IMR-90 (cell line): Measurements from ENCODE around the gene CSPG5. TPM values are rescaled to one million over a fixed set of nuclear protein-coding genes. Genes with fewer than 3 reads are reported as not detected.

Experiments
- ATAC-seq: fragments of 200-7000 bp; cut with Tn5 transposase; 2 replicates; pipeline ENCODE4 v1.9.1; 2020; ENCODE audit warnings: low read depth, mild to moderate bottlenecking, moderate library complexity
- BruUV-seq: library from RNA; stranded (reverse); fragments of 400-500 nt; replicated peaks from 2 replicates; lab custom pipeline; 2021; lab: Mats Ljungman, UMichigan
- CTCF ChIA-PET: fragments of 300-600 bp; formaldehyde crosslinking; extraction: SDS; loops from one replicate; lab custom pipeline; 2021; ENCODE audit warnings: antibody characterized with exemption; lab: Yijun Ruan, JAX
- POLR2A ChIA-PET: fragments of 300-600 bp; sonication (Branson Sonifier 250); formaldehyde crosslinking; loops from one replicate; lab custom pipeline; 2022; ENCODE audit warnings: antibody characterized with exemption; ENCODE audit not compliant: unreplicated experiment; lab: Charles Lee
- DNase-seq: peaks from one replicate; pipeline ENCODE4 v3.0.0; 2013
- H2AFZ ChIP-seq: replicated peaks from 2 replicates; pipeline ENCODE3; 2013; ENCODE audit warnings: low read length, mild to moderate bottlenecking; ENCODE audit not compliant: poor library complexity
- H2AK5ac ChIP-seq: 2 replicates; pipeline ENCODE4 v1.6.1; 2013; ENCODE audit warnings: low read depth, low read length, inconsistent platforms
- H2AK9ac ChIP-seq: replicated peaks from 2 replicates; pipeline ENCODE3; 2013; ENCODE audit warnings: mild to moderate bottlenecking, low read depth, low read length, moderate library complexity; ENCODE audit not compliant: poor library complexity
- H2BK120ac ChIP-seq: 2 replicates; pipeline ENCODE4 v1.6.1; 2013; ENCODE audit warnings: low read depth, low read length, inconsistent platforms
- H2BK15ac ChIP-seq: 3 replicates; pipeline ENCODE4 v1.6.1; 2013; ENCODE audit warnings: low read depth, low read length, inconsistent platforms
- H2BK20ac ChIP-seq: 2 replicates; pipeline ENCODE4 v1.6.1; 2013; ENCODE audit warnings: low read depth, mild to moderate bottlenecking, inconsistent platforms, low read length, moderate library complexity
- H2BK5ac ChIP-seq: 2 replicates; pipeline ENCODE4 v1.6.1; 2013; ENCODE audit warnings: mild to moderate bottlenecking, low read depth, low read length, inconsistent platforms; ENCODE audit not compliant: poor library complexity, severe bottlenecking
- H3K14ac ChIP-seq: replicated peaks from 2 replicates; pipeline ENCODE4 v1.6.1; 2013; ENCODE audit warnings: low read depth, low read length, inconsistent platforms
- H3K18ac ChIP-seq: 2 replicates; pipeline ENCODE4 v1.6.1; 2013; ENCODE audit warnings: low read depth, low read length, control low read depth
- H3K23ac ChIP-seq: 2 replicates; pipeline ENCODE4 v1.6.1; 2013; ENCODE audit warnings: low read depth, low read length, inconsistent platforms
- H3K27ac ChIP-seq: 2 replicates; pipeline ENCODE4 v1.5.1; 2013; ENCODE audit warnings: mild to moderate bottlenecking, control low read depth, low read length; ENCODE audit not compliant: insufficient read depth
- H3K27me3 ChIP-seq: 2 replicates; pipeline ENCODE4 v1.6.1; 2013; ENCODE audit warnings: low read length; ENCODE audit not compliant: control insufficient read depth, insufficient read depth
- H3K36me3 ChIP-seq: 2 replicates; pipeline ENCODE4 v1.6.1; 2013; ENCODE audit warnings: low read length, mixed read lengths; ENCODE audit not compliant: control insufficient read depth, insufficient read depth
- H3K4ac ChIP-seq: 2 replicates; pipeline ENCODE4 v1.6.1; 2013; ENCODE audit warnings: low read depth, low read length, inconsistent platforms
- H3K4me1 ChIP-seq: 2 replicates; pipeline ENCODE4 v1.6.1; 2013; ENCODE audit warnings: low read length, mixed read lengths; ENCODE audit not compliant: control insufficient read depth, insufficient read depth
- H3K4me2 ChIP-seq: 2 replicates; pipeline ENCODE4 v1.6.1; 2013; ENCODE audit warnings: low read depth, mild to moderate bottlenecking, control low read depth, low read length, moderate library complexity
- H3K4me3 ChIP-seq: 2 replicates; pipeline ENCODE4 v1.5.1; 2013; ENCODE audit warnings: low read depth, mild to moderate bottlenecking, control low read depth, low read length, moderate library complexity; ENCODE audit not compliant: insufficient read depth
- H3K56ac ChIP-seq: 2 replicates; pipeline ENCODE4 v1.6.1; 2013; ENCODE audit warnings: low read length, inconsistent platforms; ENCODE audit not compliant: insufficient read depth; ENCODE audit errors: extremely low read depth
- H3K79me1 ChIP-seq, 2 experiments: 2 replicates each; pipeline ENCODE4 v1.6.1; 2013; ENCODE audit warnings: low read length in 2 of 2, inconsistent platforms in 1 of 2, low read depth in 1 of 2
- H3K9ac ChIP-seq: 2 replicates; pipeline ENCODE4 v1.6.1; 2013; ENCODE audit warnings: low read depth, low read length, control low read depth
- H3K9me1 ChIP-seq: 2 replicates; pipeline ENCODE4 v1.6.1; 2013; ENCODE audit warnings: low read length, inconsistent platforms; ENCODE audit not compliant: insufficient read depth
- H3K9me3 ChIP-seq: 2 replicates; pipeline ENCODE4 v1.6.1; 2013; ENCODE audit warnings: low read length; ENCODE audit not compliant: control insufficient read depth, insufficient read depth
- H4K20me1 ChIP-seq: 2 replicates; pipeline ENCODE4 v1.6.1; 2013; ENCODE audit warnings: low read length, inconsistent platforms; ENCODE audit not compliant: insufficient read depth
- H4K5ac ChIP-seq: 2 replicates; pipeline ENCODE4 v1.6.1; 2013; ENCODE audit warnings: mild to moderate bottlenecking, low read depth, low read length, control low read depth
- H4K8ac ChIP-seq, 2 experiments: 2 replicates each; pipeline ENCODE4 v1.6.1; 2013; ENCODE audit warnings: low read depth in 2 of 2, low read length in 2 of 2, control low read depth in 1 of 2, inconsistent platforms in 1 of 2
- H4K91ac ChIP-seq: 2 replicates; pipeline ENCODE4 v1.6.1; 2013; ENCODE audit warnings: low read depth, low read length, inconsistent platforms; ENCODE audit not compliant: insufficient read depth
- BHLHE40 ChIP-seq: fragments of 150-350 bp; IDR thresholded peaks from 2 replicates; pipeline ENCODE4 v1.6.1; 2016; ENCODE audit warnings: mild to moderate bottlenecking, low read depth, low read length
- CHD1 ChIP-seq: IDR thresholded peaks from 2 replicates; pipeline ENCODE4 v1.6.1; 2012; ENCODE audit warnings: low read depth, low read length, improper control_type of control experiment
- CTCF ChIP-seq: conservative IDR thresholded peaks from 2 replicates; pipeline ENCODE4 v1.5.1; 2012; ENCODE audit warnings: mild to moderate bottlenecking, low read depth, low read length, improper control_type of control experiment
- ELK1 ChIP-seq: fragments of 150-350 bp; IDR thresholded peaks from 2 replicates; pipeline ENCODE4 v1.6.1; 2016; ENCODE audit warnings: low read depth, mild to moderate bottlenecking, low read length, moderate library complexity, borderline replicate concordance
- FOS ChIP-seq: fragments of 150-350 bp; IDR thresholded peaks from 2 replicates; pipeline ENCODE4 v1.6.1; 2016; ENCODE audit warnings: low read depth, low read length
- MAFK ChIP-seq: IDR thresholded peaks from 2 replicates; pipeline ENCODE4 v1.6.1; 2012; ENCODE audit warnings: low read depth, low read length, improper control_type of control experiment
- POLR2A ChIP-seq: IDR thresholded peaks from 2 replicates; pipeline ENCODE4 v1.6.1; 2012; ENCODE audit warnings: mild to moderate bottlenecking, low read depth, low read length
- RCOR1 ChIP-seq: IDR thresholded peaks from 2 replicates; pipeline ENCODE4 v1.6.1; 2012; ENCODE audit warnings: mild to moderate bottlenecking, low read length, improper control_type of control experiment; ENCODE audit not compliant: insufficient replicate concordance
- RFX5 ChIP-seq: IDR thresholded peaks from 2 replicates; pipeline ENCODE4 v1.8.0; 2012; ENCODE audit warnings: low read depth, mild to moderate bottlenecking, low read length, moderate library complexity
- WGBS, 2 experiments: methylation state at CpG; one replicate each; pipeline versions ENCODE4 v1.1.5 to v1.1.7; 2013; ENCODE audit warnings: missing lambda C conversion rate in 2 of 2; ENCODE audit not compliant: insufficient read length in 1 of 2; ENCODE audit errors: extremely low coverage in 2 of 2; 5-methylcytosine and 5-hydroxymethylcytosine counted together
- dilution Hi-C: fragments of 300-500 bp; cut with HindIII; formaldehyde crosslinking; loops from one replicate; pipeline ENCODE4 v1.14.3; 2018; ENCODE audit warnings: low sequenced_read_pairs; ENCODE audit not compliant: unreplicated experiment
- in situ Hi-C: fragments of 300-500 bp; cut with MboI; formaldehyde crosslinking; loops from 3 replicates; pipeline ENCODE4 v1.14.3; 2019; ENCODE audit warnings: low sequenced_read_pairs, inconsistent platforms, mixed read lengths
- intact Hi-C: fragments of 100-400 bp; cut with micrococcal nuclease; formaldehyde crosslinking; loops from 2 replicates; pipeline ENCODE4 v1.10.0; 2022
- polyA plus RNA-seq, 3 experiments: library from polyadenylated mRNA; depleted of rRNA; stranded (reverse); fragments of >200 nt; gene quantifications; 2 replicates each; pipeline ENCODE4 v1.2.3, GENCODE V29; 2012; ENCODE audit warnings: low replicate concordance in 1 of 3
- total RNA-seq: library from RNA; depleted of rRNA; stranded (reverse); fragments of >200 nt; gene quantifications from 2 replicates; pipeline ENCODE4 v1.2.3, GENCODE V29; 2012

Gene CSPG5
- total and polyA plus RNA-seq, 2 of the 4 experiments (the other 2 are of a cell fraction), result under 0.01 to 0.10 TPM

GRCh38 chr3:47580481-47580880 lies 1.8 kb upstream of the CSPG5 start:
- BruUV-seq, result no TSS peak
- dilution Hi-C loops, result no loop called here
- H2BK5ac ChIP-seq, result no peak overlapping the region
- no CpG with 5 or more reads among the region's 4 CpGs for WGBS, 2 experiments
- peaks cover 4% of the 10 kb centered on the region for H3K36me3 ChIP-seq
- ChIA-PET CTCF (no interaction called here), POLR2A (no interaction called here)
- H3K4ac ChIP-seq, result no peak overlapping the region
- ATAC-seq (no peak), DNase-seq (no peak)
- no peak overlapping the region for H3K4me2 ChIP-seq
- no peak overlapping the region for H2AK9ac ChIP-seq
- no peaks in the 10 kb centered on the region; the same call in none of the 2 replicates for H3K9me1 ChIP-seq
- intact Hi-C loops, result no loop called here
- H4K8ac ChIP-seq, result no peak overlapping the region
- peaks cover 28% of the 10 kb centered on the region for H3K27me3 ChIP-seq
- no peaks in the 10 kb centered on the region for H3K9me3 ChIP-seq
- H3K23ac ChIP-seq, result peak overlapping the region; percentile 8; the same call in 1 of the 2 replicates
- H4K91ac ChIP-seq, result no peak overlapping the region
- no peak overlapping the region for H3K18ac ChIP-seq
- no peak overlapping the region for H2BK15ac ChIP-seq
- H4K20me1 ChIP-seq, result peaks cover 6% of the 10 kb centered on the region
- H2BK20ac ChIP-seq, result no peak overlapping the region
- H3K79me1 ChIP-seq, result no peaks in the 10 kb centered on the region
- H3K4me3 ChIP-seq, result no peak overlapping the region
- in situ Hi-C loops, result no loop called here
- H3K56ac ChIP-seq, result no peak overlapping the region
- no peak overlapping the region for H3K9ac ChIP-seq
- no peak overlapping the region for H2AFZ ChIP-seq
- H3K27ac ChIP-seq, result no peak overlapping the region
- no peak overlapping the region for H2BK120ac ChIP-seq
- H4K5ac ChIP-seq, result no peak overlapping the region
- no peak overlapping the region for H2AK5ac ChIP-seq
- TF ChIP-seq CTCF (no peak), FOS (no peak), ELK1 (no peak), RFX5 (no peak), POLR2A (no peak), BHLHE40 (no peak), RCOR1 (no peak), MAFK (no peak), CHD1 (no peak)
- H3K4me1 ChIP-seq, result no peaks in the 10 kb centered on the region
- no peak overlapping the region for H3K14ac ChIP-seq
